Iris pigment epithelial cell (primary cell): ENCODE measurements around the gene PDE4B.

Experiments
- DNase-seq: peaks from one replicate; pipeline ENCODE4 v3.0.0-alpha.2; 2011; ENCODE audit warnings: low read depth

PDE4B gene

DNA sequence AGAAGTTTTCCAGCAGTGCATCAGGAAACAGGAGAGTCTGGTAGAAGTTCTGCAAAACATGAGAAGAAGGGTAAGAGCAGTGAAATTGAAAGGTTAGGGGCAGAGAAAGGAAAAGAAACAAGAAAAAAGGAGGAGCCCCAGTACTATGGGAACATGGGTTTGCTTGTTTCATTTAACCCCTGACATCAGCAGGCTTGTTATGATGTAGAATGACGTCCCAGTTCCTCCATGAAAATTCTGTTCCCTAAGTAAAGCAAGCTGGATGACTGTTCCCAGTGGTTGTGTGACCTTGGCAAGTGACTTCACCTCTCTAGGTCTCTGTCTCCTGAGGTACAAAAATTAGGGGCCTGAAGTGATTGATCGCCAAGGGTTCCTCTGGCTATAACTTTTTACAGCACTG lies 472.6 kb downstream of the PDE4B start:
- DNase-seq: no peak

DNA sequence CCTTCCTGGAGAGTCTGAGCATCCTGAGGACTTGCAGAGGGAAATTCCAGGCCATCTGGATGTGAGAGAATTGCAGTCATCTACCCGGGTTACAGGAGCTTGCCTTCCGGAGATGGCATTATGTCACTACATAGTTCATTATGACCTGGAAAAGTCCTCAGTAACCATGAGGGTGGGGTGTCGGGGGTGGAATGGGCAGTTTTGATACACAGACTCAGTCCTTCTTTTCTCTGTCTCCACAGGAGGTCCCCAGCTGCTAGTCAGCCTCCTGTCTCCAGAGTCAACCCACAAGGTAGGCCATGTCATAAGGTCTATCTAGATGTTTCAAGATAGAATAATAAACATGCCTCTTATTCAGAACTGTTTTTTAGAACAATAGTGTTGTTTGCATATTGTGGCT lies 473.1 kb downstream of the PDE4B start:
- no peak for DNase-seq

DNA sequence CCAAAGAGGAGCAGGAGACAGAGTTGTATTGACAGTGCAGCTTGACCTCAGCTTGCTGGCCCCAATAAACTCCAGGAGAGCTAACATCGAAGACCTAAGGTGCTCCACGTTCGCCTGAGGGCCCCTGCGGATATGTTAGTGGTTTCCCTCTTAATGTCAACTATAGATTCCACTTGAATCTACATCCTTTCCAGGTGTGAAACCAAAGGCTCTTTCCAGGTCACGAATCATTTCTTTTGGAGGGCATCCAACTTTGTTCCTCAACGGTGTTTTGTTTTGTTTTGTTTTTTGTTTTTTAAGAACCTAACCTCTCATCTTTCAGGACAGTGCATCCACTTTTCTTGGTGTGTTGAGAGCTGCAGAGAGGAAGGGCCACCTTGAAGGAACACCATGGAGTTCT lies 473.7 kb downstream of the PDE4B start:
- DNase-seq: no peak

DNA sequence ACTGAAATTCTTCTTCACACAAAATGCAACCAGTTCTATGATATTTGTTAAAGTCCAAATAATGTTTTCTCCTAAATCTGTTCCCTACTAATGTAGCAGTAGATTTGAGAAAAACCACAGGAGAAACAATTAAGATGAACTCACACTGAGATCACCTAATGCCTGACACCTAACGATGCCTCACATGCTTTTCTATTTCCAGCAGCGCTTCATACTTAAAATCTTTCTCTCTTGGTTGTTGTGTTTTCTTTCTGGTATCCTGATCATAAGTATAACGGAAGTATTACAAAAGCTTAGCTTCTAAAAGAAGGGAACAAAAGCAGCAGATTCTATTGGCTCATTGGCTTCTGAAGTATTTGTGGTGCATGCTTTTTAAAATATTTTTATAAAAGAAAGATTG lies 474.1 kb downstream of the PDE4B start:
- peak; percentile 58 for DNase-seq

DNA sequence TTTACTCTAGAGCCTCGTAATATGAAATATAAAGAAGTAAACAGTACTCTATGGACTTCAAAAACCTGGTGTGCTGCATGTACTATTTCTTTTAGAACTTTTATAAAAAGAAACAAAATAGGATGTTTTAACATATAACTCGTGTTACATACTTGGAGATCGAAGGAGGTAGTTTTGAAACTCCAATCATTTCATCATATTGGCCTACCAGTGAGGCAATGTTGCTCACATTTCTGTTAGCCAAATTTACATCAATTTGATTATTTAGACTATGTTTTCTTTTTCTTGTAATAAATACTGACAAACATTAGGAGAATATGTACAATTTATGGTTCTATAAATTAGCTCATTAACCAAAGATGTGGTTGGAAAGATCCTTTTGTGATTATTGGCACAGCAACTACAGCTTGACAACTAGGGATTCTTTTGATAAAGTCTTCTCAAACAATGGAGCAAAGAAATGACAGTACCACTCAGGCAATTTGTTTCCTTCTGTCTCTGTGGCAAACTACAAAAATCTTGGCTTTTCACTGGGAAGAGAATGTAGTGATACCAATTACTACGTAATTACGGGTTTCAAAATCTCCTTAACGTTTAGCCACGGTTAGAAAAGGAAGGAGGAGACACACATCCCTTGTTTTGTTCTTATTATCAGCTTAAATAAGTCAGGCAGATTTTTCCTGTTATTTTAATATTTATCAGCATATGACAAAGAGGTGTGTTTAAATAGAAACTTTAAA lies 474.7 kb downstream of the PDE4B start:
- DNase-seq: peak; percentile 34

DNA sequence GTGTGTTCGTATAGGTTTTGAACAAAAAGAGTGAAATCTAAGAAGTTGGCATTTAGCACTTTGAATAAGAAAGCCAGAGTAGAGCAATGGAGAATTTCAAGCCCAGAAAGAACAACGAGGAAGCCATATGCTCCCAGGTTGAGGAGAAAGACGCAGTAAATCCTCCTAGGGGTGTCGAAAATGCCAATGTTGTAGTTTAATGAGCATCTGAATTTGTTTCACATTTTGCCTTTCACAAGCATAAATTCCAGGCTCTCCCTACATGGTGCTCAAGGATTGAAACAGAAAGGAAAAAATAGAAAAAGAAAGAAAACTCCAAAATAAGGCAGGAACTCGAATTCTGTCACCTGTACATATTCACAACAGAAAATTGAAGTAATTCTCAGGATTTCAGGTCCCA lies 476.5 kb downstream of the PDE4B start:
- no peak for DNase-seq

DNA sequence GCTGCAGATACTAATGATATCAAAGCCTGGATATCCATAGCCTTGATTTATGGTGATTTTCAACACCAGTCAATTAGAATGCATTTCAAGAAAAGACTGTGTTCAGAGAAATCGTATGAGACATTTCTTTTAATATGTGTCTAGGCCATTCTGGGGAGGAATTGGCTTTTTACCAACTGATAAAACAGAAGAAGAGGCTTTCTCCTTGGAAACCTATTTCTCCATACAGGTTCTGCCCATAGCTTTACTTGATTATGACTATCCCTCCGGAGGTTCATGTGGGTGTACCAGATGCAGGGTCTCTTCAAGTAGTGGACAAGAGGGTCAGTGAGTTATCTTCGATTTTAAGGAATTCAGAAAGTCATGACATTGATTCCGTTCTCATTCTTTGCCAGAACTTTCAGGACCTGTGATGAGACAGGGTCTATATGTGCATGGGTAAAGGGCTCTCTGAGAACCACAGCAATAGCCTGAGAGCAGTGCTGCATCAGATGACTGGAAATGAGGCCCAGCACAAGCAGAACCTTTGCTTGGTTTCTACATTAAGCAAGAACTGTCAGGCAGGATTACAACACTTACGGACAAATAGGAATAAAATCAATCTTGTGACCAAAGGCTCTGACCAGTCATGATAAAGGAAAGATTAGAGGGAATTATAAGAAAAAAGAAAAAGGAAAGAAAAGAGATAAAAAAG lies 477.6 kb downstream of the PDE4B start:
- DNase-seq: peak; percentile 91

DNA sequence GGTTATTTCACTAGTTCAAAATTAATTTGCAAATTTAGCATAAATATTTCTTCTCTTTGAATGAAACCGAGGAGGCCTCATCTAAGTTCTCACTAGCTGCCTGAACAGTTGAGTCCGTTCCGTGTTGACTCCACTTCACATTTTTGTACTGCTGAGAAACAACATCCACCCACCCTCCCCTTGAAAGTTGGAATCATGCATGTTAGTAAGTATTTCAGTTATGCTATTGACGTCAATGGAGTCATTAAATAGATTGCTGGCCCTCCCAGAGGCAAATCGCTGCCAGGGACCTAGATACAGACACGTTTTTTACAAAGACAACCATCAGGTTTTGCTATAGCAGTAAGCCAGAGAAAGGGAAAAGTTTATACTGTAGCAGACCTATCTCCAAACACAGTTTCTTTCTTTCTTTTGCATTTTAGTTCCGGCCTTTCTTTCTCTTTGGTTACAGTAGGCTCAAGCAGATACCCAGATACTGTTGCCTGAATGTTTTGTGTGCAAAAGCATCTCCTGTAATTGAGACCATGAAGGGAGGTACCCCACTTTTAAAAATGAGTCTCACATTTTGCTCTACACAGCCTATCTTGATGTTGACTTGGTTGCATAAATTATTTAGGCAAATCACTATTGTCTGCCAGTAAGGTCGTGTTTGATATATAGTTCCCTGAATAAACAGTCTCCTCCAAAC lies 478.7 kb downstream of the PDE4B start:
- peak; percentile 99 for DNase-seq

DNA sequence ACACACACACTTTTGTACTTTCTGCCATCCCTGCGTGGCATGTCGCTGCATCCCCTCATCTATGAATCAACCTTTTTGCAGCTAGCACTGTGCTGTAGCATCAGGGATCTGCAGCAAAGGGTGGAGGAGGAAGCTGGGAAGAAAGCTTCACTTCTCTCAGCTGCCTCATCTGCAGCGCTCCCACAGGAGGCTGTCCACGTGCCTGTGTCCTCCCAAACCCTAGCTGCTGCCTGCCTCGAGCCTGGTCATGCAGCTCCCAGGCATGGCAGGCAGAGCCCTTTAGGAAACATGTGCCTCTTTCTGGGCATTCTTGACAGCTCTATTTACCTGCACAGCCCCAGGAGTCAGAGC lies 479.2 kb downstream of the PDE4B start:
- peak; percentile 51 for DNase-seq

DNA sequence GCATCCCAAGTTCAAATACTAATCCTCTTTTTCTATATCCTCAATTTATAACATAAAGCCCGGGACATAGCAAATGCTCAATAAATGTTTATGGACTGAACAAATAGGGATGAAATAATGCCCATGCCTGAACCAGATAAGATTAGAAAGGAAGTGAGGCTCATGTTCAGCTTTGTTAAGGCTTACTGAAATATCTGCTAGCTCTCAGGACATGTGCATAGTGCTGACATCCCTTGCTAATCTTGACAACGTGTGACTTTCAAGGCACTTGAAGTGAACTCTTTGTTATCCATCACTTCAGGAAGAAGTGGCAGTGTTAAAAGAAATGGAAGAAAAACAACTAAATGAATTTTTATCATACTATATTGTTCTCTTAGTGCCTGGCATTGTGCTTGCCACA lies 481.0 kb downstream of the PDE4B start:
- no peak for DNase-seq

DNA sequence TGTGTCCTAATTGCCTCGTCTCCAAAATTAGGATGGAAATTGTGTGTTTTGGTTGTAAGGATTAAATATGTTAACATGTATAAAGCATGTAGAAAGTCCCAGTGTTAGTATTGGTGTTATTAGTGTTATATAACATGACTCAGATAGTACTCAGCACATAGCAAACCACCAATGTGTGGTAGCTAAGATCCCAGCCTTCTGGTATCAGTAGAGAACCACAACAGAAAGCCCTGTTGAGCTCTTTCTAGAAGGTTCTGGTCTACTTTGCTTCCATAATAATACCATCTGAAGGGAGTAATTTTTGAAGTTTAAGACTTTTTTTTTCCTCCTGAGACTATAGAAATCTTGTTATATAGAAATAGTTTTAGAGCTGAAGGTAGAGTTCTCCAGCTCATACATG lies 481.9 kb downstream of the PDE4B start:
- peak; percentile 69 for DNase-seq

DNA sequence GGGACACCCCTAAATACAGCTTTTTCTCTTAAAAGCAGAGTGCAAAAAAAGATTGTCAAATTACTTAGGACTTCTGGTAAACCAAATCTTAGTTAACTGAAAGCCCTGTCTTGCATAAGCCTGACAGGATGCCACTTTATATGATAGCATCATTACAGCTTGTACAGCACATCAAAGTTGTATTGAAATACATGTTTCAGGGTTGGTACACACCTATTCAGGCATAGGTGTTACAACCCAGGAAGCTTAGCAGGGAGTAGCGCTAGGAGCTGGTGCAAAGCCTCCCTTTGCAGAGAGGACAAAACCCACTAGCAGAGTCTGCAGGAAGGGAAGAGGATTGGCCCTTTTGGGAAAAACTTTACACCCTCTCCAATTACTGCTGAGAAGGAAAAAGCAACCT lies 482.4 kb downstream of the PDE4B start:
- no peak for DNase-seq

DNA sequence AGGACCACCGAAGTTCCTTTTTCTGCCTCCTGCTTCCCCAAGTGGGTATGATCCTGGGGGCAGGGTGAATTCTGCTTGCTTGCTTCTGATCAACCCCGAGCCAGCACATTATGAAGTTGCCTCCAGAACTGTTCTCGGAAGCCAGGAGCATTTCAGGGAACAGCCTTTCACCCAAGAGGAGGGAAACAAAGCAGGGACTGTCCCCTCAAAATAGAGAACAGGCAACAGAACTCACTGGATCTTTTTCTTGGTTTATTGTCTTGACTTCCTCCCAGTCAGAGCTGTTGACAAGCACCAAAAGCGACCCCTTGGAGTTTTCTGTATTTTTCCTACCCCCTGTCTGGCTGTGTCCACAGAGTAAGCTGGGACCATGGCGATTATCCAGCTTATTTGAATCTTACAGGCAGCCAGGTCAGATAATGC lies 482.9 kb downstream of the PDE4B start:
- no peak for DNase-seq

DNA sequence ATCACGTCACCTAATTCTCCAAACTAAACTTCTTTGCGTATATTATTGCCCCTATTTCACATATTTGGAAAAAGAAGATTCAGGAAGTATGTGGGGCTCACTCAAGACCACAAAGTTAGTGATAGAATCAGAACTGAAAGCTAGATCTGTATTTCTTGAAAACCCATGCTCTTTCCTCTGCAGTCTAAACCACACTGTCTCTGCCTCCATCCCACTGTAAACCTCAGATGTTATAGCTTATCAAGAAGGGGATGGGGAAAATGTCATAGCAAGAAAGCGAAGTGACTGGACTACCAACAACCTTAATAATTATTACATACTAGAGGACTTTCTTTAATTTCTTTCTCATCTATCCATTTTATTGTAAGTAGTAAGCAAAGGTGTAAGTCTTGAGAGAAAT lies 483.5 kb downstream of the PDE4B start:
- DNase-seq: no peak

DNA sequence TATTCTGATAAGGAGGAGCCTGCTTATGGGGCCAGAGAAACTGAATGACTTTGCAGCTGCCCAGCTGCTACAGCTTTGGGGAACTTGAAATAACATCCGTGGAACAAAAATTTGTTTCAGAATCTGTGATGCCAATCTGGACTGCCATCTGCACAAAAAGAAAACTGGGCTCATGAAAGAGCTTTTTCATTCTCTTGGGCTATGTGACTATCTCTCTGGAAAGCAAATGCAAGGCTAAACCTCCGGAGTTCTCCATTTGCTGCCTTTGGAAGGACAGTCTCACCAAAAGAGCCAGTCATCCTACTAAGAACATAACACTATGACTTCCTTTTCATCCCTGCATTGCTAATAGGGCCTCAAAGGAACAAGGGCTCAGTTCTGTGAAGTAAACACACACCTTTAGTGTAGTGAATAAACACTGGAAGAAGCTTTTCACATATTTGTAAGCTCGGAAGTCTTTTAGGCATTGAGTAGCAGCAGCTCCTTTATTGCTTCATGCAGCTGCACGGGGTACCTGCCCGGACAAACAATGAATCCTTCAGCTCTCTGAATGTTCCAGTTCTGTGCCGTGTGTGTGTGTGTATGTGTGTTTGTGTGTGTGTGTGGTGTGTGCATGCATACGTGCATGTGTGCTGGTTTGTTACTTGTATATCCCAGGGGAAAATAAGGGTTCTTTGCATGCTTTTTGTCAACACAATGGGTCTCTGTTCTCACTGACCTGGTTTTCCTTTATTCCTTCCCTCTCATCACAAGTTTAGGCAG lies 485.7 kb downstream of the PDE4B start:
- DNase-seq: no peak

DNA sequence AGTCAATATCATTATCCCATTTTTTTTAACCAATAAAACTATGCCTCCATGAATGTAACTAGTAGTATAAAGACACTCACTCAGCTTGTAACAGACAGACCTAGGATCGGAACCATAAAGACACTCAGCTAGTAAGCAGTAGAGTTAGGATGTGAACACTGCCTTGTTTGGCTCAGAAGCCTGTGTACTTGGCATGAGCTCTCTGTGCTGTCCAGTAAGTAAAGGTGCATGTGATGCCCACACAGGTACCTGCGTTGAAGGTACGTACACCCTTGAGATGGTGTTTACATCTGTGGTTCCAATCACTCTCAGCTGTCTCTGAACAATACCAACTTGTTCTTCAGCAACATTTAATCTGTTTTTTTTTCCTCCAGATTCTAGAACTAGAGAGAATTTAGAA lies 489.1 kb downstream of the PDE4B start:
- DNase-seq: no peak

DNA sequence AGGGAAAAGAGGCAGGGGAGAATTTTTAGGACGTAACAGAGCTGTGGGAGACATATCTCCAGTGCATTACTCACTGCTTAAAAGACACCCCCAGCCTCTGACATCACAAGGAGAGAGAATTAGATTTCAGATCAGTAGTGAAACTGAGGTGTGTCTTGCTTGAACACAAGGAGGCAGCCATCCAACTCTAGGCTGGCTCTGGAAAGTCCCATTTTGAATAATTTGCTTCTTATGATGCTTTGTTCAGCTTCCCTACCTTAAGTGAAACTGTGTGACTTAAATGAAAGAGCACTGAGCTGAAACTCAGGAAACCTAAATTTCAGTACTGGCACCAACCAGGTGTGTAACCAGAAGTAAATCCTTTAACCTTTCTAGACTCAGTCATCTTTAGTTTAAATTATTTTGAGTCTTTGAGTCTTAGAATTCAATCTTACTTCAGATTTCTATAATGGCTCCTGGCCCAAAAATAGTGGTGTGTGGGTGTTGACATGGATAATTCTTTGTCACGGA lies 489.7 kb downstream of the PDE4B start:
- peak; percentile 94 for DNase-seq

DNA sequence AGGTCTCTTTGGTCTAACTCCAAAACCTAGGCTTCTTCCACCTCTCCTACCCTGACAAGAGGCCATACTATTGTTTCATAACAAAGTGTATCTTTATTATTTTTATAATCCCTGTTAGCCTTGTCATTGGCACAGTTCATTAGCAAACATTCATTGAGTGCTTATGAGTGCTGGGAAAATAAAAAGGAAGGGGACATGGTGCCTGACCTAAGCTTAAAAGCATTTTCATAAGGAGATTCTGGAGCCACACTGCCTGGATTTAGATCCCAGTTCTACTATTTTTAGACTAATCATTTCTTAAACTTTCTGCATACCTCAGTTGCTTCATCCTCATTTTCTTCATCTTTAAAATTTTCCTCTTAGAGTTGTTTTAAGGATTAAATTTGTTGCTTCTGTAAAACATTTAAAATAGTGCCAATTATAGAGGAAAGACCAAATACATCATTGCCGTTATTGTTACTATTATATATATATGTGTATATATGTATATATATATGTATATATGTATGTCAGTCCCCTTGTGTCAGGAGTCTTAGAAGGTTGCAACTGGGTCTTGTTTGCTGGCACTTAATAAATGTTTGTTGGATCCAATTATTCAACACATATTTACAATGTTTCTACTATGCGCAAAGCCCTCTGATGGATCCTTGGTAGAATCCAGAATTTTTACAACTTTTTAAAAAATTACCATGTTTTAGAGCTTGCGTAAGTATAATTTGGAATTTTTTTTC lies 490.4 kb downstream of the PDE4B start:
- DNase-seq: no peak

DNA sequence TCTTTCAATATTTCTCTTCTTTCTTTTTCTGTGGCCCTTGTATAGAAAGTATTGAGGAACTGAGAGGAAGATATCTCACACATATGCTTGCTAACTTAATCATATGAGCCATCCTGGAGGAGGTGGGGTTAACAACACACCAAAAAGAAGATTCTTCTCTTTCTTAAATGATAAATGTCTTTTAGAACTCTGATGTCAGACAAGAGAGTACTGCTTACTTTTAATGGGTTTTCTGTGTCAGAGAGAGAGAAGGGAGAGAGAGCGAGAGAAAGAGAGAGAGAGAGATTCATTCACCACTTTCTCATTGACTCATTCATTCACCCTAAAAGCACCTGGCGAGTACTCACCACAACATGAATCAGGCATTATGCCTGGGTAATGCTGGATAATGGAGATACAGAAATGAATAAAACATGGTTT lies 490.9 kb downstream of the PDE4B start:
- peak; percentile 34 for DNase-seq

DNA sequence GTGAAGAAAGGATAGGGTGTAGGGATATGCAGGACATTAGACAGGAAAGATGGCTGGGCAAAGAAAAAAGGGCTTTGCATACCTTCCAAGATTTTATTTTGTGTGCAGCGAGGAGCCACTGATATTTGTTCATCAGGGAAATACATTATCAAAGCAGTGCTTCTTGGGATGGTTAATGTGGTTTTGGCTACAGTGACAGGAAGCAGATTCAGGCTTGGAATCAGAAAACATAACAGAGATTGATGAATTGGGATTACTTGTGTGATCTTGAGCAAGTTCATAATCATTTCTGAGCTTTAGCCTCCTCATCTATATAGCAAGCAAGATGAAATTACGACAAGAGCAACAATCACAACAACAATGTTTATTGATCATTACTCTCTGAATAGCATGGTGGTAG lies 492.1 kb downstream of the PDE4B start:
- DNase-seq: no peak

DNA sequence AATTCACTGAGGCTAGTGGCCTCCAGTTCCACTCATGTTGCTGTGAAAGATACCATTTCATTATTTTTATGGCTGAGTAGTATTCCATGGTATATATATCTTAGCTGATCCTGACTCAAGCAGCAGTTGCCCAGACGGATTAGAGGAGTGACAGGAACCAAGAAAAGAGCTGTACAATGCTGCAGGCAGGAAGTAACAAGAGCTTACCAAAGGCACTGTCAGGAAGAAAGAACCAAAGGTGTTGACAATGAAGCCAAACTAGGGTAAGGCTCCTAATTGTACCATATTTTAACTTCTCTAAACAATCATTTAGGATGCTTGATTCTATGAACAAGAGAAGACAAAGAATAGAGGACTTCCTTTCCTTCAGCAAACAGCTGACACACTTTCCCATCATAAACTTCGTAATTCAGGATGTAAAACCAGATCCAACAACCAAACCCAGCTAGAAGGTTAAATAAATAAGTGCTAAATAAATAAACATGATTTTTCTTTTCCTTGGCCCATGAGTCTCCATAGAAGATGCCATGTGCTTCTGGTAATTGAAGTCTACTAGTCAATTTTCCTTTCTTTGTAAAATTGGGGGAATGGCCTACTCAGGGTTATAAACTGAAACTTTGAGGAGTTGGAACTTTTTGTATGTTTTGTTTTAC lies 493.0 kb downstream of the PDE4B start:
- no peak for DNase-seq
